Measurements from ENCODE around the gene ORM1.

Gene ORM1

GRCh38 chr9:114278356-114278755, 44.5 kb upstream of the ORM1 start:
- Histone ChIP-seq H3K36me3 (no peaks in the 10 kb centered on the region), H3K4me1 (ENCODE audit: control insufficient read depth in 1 of 2, insufficient read depth in 1 of 2, low read depth in 1 of 2, low read length in 1 of 2) (no peaks in the 10 kb centered on the region), H3K27ac (no peak overlapping the region), H3K27me3 (peaks cover 6% of the 10 kb centered on the region), H3K4me3 (ENCODE audit: low read depth in 1 of 2, low read length in 1 of 2) (no peak overlapping the region), H3K9me3 (no peaks in the 10 kb centered on the region)
- TF ChIP-seq CTCF (IDR thresholded peaks at IDR 0.05) = no peak

- no peaks in the 10 kb centered on the region for H3K9me3 ChIP-seq
- H3K27ac ChIP-seq = no peak overlapping the region
Observed at GRCh38 chr9:114278881-114279570, 43.9 kb upstream of the ORM1 start.

GRCh38 chr9:114279693-114280092, 43.2 kb upstream of the ORM1 start:
- no peaks in the 10 kb centered on the region for H3K9me3 ChIP-seq
- no peak overlapping the region for H3K27ac ChIP-seq
- no peaks in the 10 kb centered on the region for H3K4me1 ChIP-seq (ENCODE audit: control insufficient read depth in 1 of 2, insufficient read depth in 1 of 2, low read depth in 1 of 2, low read length in 1 of 2)
- no peak overlapping the region for H3K4me3 ChIP-seq (ENCODE audit: low read depth in 1 of 2, low read length in 1 of 2)
- no peak for TF ChIP-seq CTCF (IDR thresholded peaks at IDR 0.05)
- peaks cover 7% of the 10 kb centered on the region for H3K27me3 ChIP-seq
- no peaks in the 10 kb centered on the region for H3K36me3 ChIP-seq

More at GRCh38 chr9:114278881-114279570, 43.9 kb upstream of the ORM1 start:
- no peak for TF ChIP-seq CTCF (IDR thresholded peaks at IDR 0.05)
- H3K4me3 ChIP-seq (ENCODE audit: low read depth in 1 of 2, low read length in 1 of 2) = no peak overlapping the region
- H3K27me3 ChIP-seq = peaks cover 6% of the 10 kb centered on the region
- no peaks in the 10 kb centered on the region for H3K36me3 ChIP-seq
- no peaks in the 10 kb centered on the region for H3K4me1 ChIP-seq (ENCODE audit: control insufficient read depth in 1 of 2, insufficient read depth in 1 of 2, low read depth in 1 of 2, low read length in 1 of 2)

GRCh38 chr9:114280636-114281472, 42.0 kb upstream of the ORM1 start:
- no peak for TF ChIP-seq CTCF (IDR thresholded peaks at IDR 0.05)
- H3K4me1 ChIP-seq (ENCODE audit: control insufficient read depth in 1 of 2, insufficient read depth in 1 of 2, low read depth in 1 of 2, low read length in 1 of 2) = no peaks in the 10 kb centered on the region
- H3K27me3 ChIP-seq = peaks cover 17% of the 10 kb centered on the region
- H3K9me3 ChIP-seq = no peaks in the 10 kb centered on the region
- H3K27ac ChIP-seq = no peak overlapping the region
- no peaks in the 10 kb centered on the region for H3K36me3 ChIP-seq
- no peak overlapping the region for H3K4me3 ChIP-seq (ENCODE audit: low read depth in 1 of 2, low read length in 1 of 2)

- H3K9me3 ChIP-seq = no peaks in the 10 kb centered on the region
- no peak for TF ChIP-seq CTCF (IDR thresholded peaks at IDR 0.05)
- no peak overlapping the region for H3K27ac ChIP-seq
- no peak overlapping the region for H3K4me3 ChIP-seq (ENCODE audit: low read depth in 1 of 2, low read length in 1 of 2)
- no peaks in the 10 kb centered on the region for H3K36me3 ChIP-seq
- peaks cover 17% of the 10 kb centered on the region for H3K27me3 ChIP-seq
- no peaks in the 10 kb centered on the region for H3K4me1 ChIP-seq (ENCODE audit: control insufficient read depth in 1 of 2, insufficient read depth in 1 of 2, low read depth in 1 of 2, low read length in 1 of 2)
Observed at GRCh38 chr9:114281473-114282103, 41.3 kb upstream of the ORM1 start.

All from neutrophil (primary cell).